Measurements from ENCODE around the gene SIGLEC8.
"Not testable (repeated sequence)": the region's sequence is repeated elsewhere in the genome, so short reads cannot be mapped to it uniquely, and the experiment has no call there.

- not testable (repeated sequence) for TF ChIP-seq CTCF (IDR thresholded peaks at IDR 0.05); ZFX (IDR thresholded peaks at IDR 0.05; ENCODE audit: borderline replicate concordance)
Observed at GRCh38 chr19:51420511-51420910, 37.7 kb downstream of the SIGLEC8 start.

Measured in 22Rv1 (cell line).